Stimulated activated effector memory CD8-positive, alpha-beta T cell treated with anti-CD3 and anti-CD28 coated beads, Interleukin-12 subunit alpha, Interleukin-12 subunit beta, amount 100 ng/mL, for 72 hours (primary cell): ENCODE data around the gene POTEC.
"Not testable (repeated sequence)": the region's sequence is repeated elsewhere in the genome, so short reads cannot be mapped to it uniquely, and the experiment has no call there.

Experiments used
- ATAC-seq: fragments of 150-1000 bp; cut with Tn5 transposase; 2 replicates; pipeline ENCODE4 v1.10.0; 2021
- DNase-seq, 2 donors: peaks; one replicate each; pipeline ENCODE4 v3.0.0; 2021 to 2022; ENCODE audit warnings: low spot score in 2 of 2
- H3K27ac Mint-ChIP-seq: one replicate; pipeline ENCODE4 v1.8.0; 2022; ENCODE audit warnings: mild to moderate bottlenecking, mixed read lengths
- H3K36me3 Mint-ChIP-seq: one replicate; pipeline ENCODE4 v1.8.0; 2022; ENCODE audit warnings: mild to moderate bottlenecking, mixed read lengths
- H3K4me1 Mint-ChIP-seq: one replicate; pipeline ENCODE4 v1.8.0; 2022; ENCODE audit warnings: mixed read lengths
- H3K4me3 Mint-ChIP-seq: one replicate; pipeline ENCODE4 v1.8.0; 2022; ENCODE audit warnings: mild to moderate bottlenecking, mixed read lengths
- H3K9me3 Mint-ChIP-seq: one replicate; pipeline ENCODE4 v1.8.0; 2022; ENCODE audit warnings: mixed read lengths

The POTEC gene

DNA sequence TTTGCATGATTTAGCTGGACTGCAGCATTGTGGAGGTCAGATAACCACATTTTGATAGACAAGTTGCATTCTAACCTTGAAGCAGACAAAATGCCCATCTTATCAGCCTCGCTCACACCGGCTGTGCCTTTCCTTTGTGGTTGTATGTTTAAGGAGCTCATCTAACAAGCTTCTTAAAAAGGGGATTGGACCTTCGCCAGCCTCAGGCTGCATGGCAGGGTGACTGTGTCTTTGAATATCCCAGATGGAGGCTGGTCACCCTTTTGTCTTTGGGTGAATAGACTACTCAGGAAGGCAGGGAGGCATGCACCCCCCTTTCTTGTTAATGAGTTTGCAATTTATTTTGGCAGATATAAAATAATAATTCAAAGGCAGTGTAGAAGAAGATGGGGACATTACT lies 72.1 kb downstream of the POTEC start:
- H3K27ac Mint-ChIP-seq, H3K4me3 Mint-ChIP-seq, ATAC-seq, H3K36me3 Mint-ChIP-seq, DNase-seq, H3K4me1 Mint-ChIP-seq, H3K9me3 Mint-ChIP-seq: not testable (repeated sequence)

DNA sequence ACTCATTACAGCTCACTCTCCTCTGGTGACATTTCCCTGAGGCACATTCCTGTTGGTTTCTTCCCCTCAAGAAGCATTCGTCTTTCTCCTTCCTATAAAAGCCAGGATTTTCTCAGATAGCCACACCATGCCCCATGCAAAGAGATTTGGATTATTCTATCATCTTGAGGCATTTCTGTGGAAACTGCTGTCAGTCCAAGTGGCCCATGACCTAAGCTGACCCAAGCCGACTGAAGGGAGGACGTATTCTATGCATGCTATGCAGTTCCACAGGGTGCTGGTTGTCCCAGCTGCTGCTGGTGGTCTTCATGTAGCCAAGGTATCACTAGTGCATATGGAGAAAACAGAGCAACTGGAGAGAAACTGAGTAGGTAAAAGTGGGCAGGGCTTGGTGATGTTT lies 73.0 kb downstream of the POTEC start:
- H3K4me3 Mint-ChIP-seq, ATAC-seq, H3K4me1 Mint-ChIP-seq, H3K36me3 Mint-ChIP-seq, H3K27ac Mint-ChIP-seq, DNase-seq, H3K9me3 Mint-ChIP-seq: not testable (repeated sequence)

DNA sequence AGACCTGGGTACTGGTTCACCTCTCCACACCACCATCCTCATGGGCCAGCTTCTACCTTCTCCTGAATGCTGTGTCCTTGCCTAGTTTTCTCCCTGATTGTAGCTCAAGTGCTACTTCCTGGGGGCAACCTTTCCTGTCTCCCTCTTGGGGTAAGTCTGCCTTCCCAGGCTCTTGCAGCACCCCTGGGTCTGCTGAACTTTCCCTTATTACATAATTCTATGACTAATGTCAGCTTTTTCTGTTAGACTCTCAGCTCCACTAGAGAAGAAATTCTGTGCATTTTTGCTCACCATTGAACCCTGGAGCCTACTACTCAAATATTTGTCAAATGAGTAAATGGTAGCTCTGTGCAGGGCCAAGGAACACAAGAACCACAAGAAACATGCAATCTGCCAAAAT lies 73.4 kb downstream of the POTEC start:
- H3K9me3 Mint-ChIP-seq, H3K27ac Mint-ChIP-seq, H3K4me1 Mint-ChIP-seq, H3K4me3 Mint-ChIP-seq, H3K36me3 Mint-ChIP-seq, DNase-seq, ATAC-seq: not testable (repeated sequence)

DNA sequence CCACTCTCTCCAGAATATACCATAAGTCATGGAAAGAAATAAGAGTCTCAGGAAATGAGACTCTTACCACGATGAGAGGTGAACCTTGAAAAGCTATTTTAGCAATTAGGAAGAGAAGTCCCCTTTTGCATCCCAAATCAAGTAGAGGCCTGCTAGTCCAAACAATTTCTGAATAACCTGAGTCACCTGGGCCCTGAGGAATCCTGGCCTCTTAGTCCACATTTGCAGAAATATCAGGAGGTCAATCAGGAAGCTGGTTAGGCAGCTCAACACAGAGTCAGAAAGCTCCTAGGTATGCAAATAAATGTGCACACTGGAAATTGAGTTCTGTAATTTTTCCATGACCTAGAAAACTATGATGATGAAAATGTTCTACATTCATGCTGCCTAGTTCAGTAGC lies 77.4 kb downstream of the POTEC start:
- DNase-seq, H3K4me1 Mint-ChIP-seq, H3K27ac Mint-ChIP-seq, ATAC-seq, H3K9me3 Mint-ChIP-seq, H3K36me3 Mint-ChIP-seq, H3K4me3 Mint-ChIP-seq: not testable (repeated sequence)
